WTC11 (cell line): ENCODE measurements around the gene ANTXR2. TPM values are rescaled to one million over a fixed set of nuclear protein-coding genes. Genes with fewer than 3 reads are reported as not detected.

Source experiments
- ATAC-seq: fragments of 200-7000 bp; cut with Tn5 transposase; 2 replicates; pipeline ENCODE4 v1.10.0; 2021; ENCODE audit warnings: mild to moderate bottlenecking, moderate library complexity
- CTCF ChIA-PET: fragments of 300-600 bp; sonication (Branson Sonifier 250); formaldehyde crosslinking; loops from one replicate; lab custom pipeline; 2021; ENCODE audit warnings: antibody characterized with exemption; lab: Charles Lee
- POLR2A ChIA-PET: fragments of 350-600 bp; sonication (Branson Sonifier 250); formaldehyde crosslinking; loops from one replicate; lab custom pipeline; 2021; ENCODE audit warnings: antibody characterized with exemption; lab: Charles Lee
- DNase-seq: peaks from one replicate; pipeline ENCODE4 v3.0.0; 2021; ENCODE audit warnings: low spot score
- H3K27ac Mint-ChIP-seq: 2 replicates; pipeline ENCODE4 v1.8.0; 2021; ENCODE audit warnings: mixed read lengths
- H3K27me3 Mint-ChIP-seq: 2 replicates; pipeline ENCODE4 v1.8.0; 2021; ENCODE audit warnings: low read depth, mild to moderate bottlenecking, moderate library complexity, mixed read lengths
- H3K36me3 Mint-ChIP-seq: 2 replicates; pipeline ENCODE4 v1.8.0; 2021; ENCODE audit warnings: mixed read lengths
- H3K4me1 Mint-ChIP-seq: 2 replicates; pipeline ENCODE4 v1.8.0; 2022; ENCODE audit warnings: mixed read lengths
- H3K4me3 Mint-ChIP-seq: 2 replicates; pipeline ENCODE4 v1.8.0; 2021; ENCODE audit warnings: mild to moderate bottlenecking, moderate library complexity, mixed read lengths
- H3K9me3 Mint-ChIP-seq: 2 replicates; pipeline ENCODE4 v1.8.0; 2021; ENCODE audit warnings: mixed read lengths
- ATF1 ChIP-seq: sonication (generic); formaldehyde crosslinking; IDR thresholded peaks from 2 replicates; pipeline ENCODE4 v1.8.1; 2023; ENCODE audit warnings: mild to moderate bottlenecking, moderate library complexity, missing genetic modification reagents
- ATF3 ChIP-seq: sonication (generic); formaldehyde crosslinking; conservative IDR thresholded peaks from 2 replicates; pipeline ENCODE4 v1.8.1; 2022; ENCODE audit warnings: mild to moderate bottlenecking, missing genetic modification reagents
- CREB1 ChIP-seq: sonication (generic); formaldehyde crosslinking; IDR thresholded peaks from 2 replicates; pipeline ENCODE4 v1.8.0; 2023; ENCODE audit warnings: mild to moderate bottlenecking, missing genetic modification reagents
- EMX1 ChIP-seq: fragments of 250-450 bp; sonication (Bioruptor Pico); IDR thresholded peaks from 2 replicates; pipeline ENCODE4 v1.8.0; 2021; ENCODE audit warnings: mild to moderate bottlenecking
- GRHL2 ChIP-seq: fragments of 250-450 bp; sonication (Bioruptor Pico); IDR thresholded peaks from 2 replicates; pipeline ENCODE4 v1.8.0; 2022; ENCODE audit warnings: mild to moderate bottlenecking, moderate library complexity; ENCODE audit not compliant: insufficient replicate concordance, severe bottlenecking
- MXD4 ChIP-seq: fragments of 250-450 bp; sonication (Bioruptor Pico); IDR thresholded peaks from 2 replicates; pipeline ENCODE4 v1.8.0; 2021; ENCODE audit warnings: mild to moderate bottlenecking, moderate library complexity, borderline replicate concordance
- MYBL2 ChIP-seq: sonication (generic); formaldehyde crosslinking; IDR thresholded peaks from 2 replicates; pipeline ENCODE4 v1.8.1; 2023; ENCODE audit warnings: mild to moderate bottlenecking, moderate library complexity, missing genetic modification reagents
- NFE2L1 ChIP-seq: sonication (generic); formaldehyde crosslinking; IDR thresholded peaks from 2 replicates; pipeline ENCODE4 v1.8.1; 2023; ENCODE audit warnings: missing genetic modification reagents
- NFYB ChIP-seq: sonication (generic); formaldehyde crosslinking; conservative IDR thresholded peaks from 2 replicates; pipeline ENCODE4 v1.8.0; 2022; ENCODE audit warnings: low read depth, missing genetic modification reagents
- NR1H2 ChIP-seq: sonication (generic); formaldehyde crosslinking; IDR thresholded peaks from 2 replicates; pipeline ENCODE4 v1.9.0; 2021; ENCODE audit warnings: mild to moderate bottlenecking, moderate library complexity, missing genetic modification reagents
- RELA ChIP-seq: sonication (generic); formaldehyde crosslinking; IDR thresholded peaks from 2 replicates; pipeline ENCODE4 v1.8.1; 2022; ENCODE audit warnings: missing genetic modification reagents, mild to moderate bottlenecking, borderline replicate concordance
- SMAD4 ChIP-seq: sonication (generic); formaldehyde crosslinking; IDR thresholded peaks from 2 replicates; pipeline ENCODE4 v1.8.0; 2022; ENCODE audit warnings: mild to moderate bottlenecking, missing genetic modification reagents
- SOX15 ChIP-seq: fragments of 250-450 bp; sonication (Bioruptor Pico); IDR thresholded peaks from 2 replicates; pipeline ENCODE4 v1.9.0; 2021; ENCODE audit warnings: mild to moderate bottlenecking
- STAT6 ChIP-seq: sonication (generic); formaldehyde crosslinking; conservative IDR thresholded peaks from 2 replicates; pipeline ENCODE4 v1.8.1; 2023; ENCODE audit warnings: mild to moderate bottlenecking, low read depth, missing genetic modification reagents, moderate library complexity
- ZNF121 ChIP-seq: sonication (generic); formaldehyde crosslinking; IDR thresholded peaks from 2 replicates; pipeline ENCODE4 v1.8.0; 2023; ENCODE audit warnings: missing genetic modification reagents
- ZNF232 ChIP-seq: sonication (generic); formaldehyde crosslinking; IDR thresholded peaks from 2 replicates; pipeline ENCODE4 v1.8.0; 2022; ENCODE audit warnings: mild to moderate bottlenecking, missing genetic modification reagents
- ZNF416 ChIP-seq: fragments of 250-450 bp; sonication (Bioruptor Pico); IDR thresholded peaks from 2 replicates; pipeline ENCODE4 v1.9.0; 2021; ENCODE audit warnings: mild to moderate bottlenecking, inconsistent platforms
- ZNF423 ChIP-seq: fragments of 250-450 bp; sonication (Bioruptor Pico); IDR thresholded peaks from 2 replicates; pipeline ENCODE4 v2.1.2; 2022; ENCODE audit warnings: mild to moderate bottlenecking, moderate library complexity
- total RNA-seq: library from RNA; stranded (reverse); gene quantifications from 3 replicates; pipeline ENCODE4 v1.2.3, GENCODE V29; 2021
- TF ChIP-seq, protein P1 (sequence below): fragments of 200-600 bp; IDR thresholded peaks from 2 replicates; pipeline ENCODE4 v1.8.0; 2022; ENCODE audit warnings: antibody characterized with exemption
- TF ChIP-seq, protein P2 (sequence below): sonication (generic); formaldehyde crosslinking; IDR thresholded peaks from 2 replicates; pipeline ENCODE4 v1.8.0; 2022; ENCODE audit warnings: mild to moderate bottlenecking, missing genetic modification reagents
- TF ChIP-seq, protein P3 (sequence below): sonication (generic); formaldehyde crosslinking; IDR thresholded peaks from 2 replicates; pipeline ENCODE4 v1.8.1; 2023; ENCODE audit warnings: mild to moderate bottlenecking, moderate library complexity, missing genetic modification reagents
- TF ChIP-seq, protein P4 (sequence below): fragments of 250-450 bp; sonication (Bioruptor Pico); IDR thresholded peaks from 2 replicates; pipeline ENCODE4 v1.9.0; 2021; ENCODE audit warnings: mild to moderate bottlenecking

The ANTXR2 gene
- total RNA-seq, 1 experiment from 2014 or later = 9.9 TPM

- POLR2A ChIA-PET = no interaction called here
- Mint-ChIP-seq H3K4me1 (peaks cover 7% of the 10 kb centered on the region; the same call in 1 of the 2 replicates), H3K27me3 (no peaks in the 10 kb centered on the region), H3K9me3 (no peaks in the 10 kb centered on the region), H3K36me3 (no peaks in the 10 kb centered on the region), H3K27ac (no peak overlapping the region), H3K4me3 (no peak overlapping the region)
- CTCF ChIA-PET = interaction anchor here (0.6 to 1.4 kb wide), 3 partner anchors 15 to 156 kb away, joined by 3 to 4 read pairs (median 4); partner anchors contain the start of gene ANTXR2
- TF ChIP-seq ZNF416 (no peak), NR1H2 (CRISPR knock-in tag) (no peak), NFE2L1 (CRISPR knock-in tag) (0 out of 2 replicates have a peak, but pooled peaks have one; percentile 25), RELA (no peak)
- TF ChIP-seq, protein P1, sequence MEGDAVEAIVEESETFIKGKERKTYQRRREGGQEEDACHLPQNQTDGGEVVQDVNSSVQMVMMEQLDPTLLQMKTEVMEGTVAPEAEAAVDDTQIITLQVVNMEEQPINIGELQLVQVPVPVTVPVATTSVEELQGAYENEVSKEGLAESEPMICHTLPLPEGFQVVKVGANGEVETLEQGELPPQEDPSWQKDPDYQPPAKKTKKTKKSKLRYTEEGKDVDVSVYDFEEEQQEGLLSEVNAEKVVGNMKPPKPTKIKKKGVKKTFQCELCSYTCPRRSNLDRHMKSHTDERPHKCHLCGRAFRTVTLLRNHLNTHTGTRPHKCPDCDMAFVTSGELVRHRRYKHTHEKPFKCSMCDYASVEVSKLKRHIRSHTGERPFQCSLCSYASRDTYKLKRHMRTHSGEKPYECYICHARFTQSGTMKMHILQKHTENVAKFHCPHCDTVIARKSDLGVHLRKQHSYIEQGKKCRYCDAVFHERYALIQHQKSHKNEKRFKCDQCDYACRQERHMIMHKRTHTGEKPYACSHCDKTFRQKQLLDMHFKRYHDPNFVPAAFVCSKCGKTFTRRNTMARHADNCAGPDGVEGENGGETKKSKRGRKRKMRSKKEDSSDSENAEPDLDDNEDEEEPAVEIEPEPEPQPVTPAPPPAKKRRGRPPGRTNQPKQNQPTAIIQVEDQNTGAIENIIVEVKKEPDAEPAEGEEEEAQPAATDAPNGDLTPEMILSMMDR = peak; percentile 65
- ATAC-seq = peak; percentile 99
- DNase-seq = peak; percentile 73
Observed at GRCh38 chr4:79917246-79917645, 155.8 kb downstream of the ANTXR2 start.

GRCh38 chr4:79915246-79915645 is 157.8 kb downstream of the ANTXR2 start:
- H3K9me3 Mint-ChIP-seq = no peaks in the 10 kb centered on the region
- DNase-seq = no peak
- no peaks in the 10 kb centered on the region for H3K36me3 Mint-ChIP-seq
- ATAC-seq = no peak
- no peak overlapping the region for H3K4me3 Mint-ChIP-seq
- no peaks in the 10 kb centered on the region for H3K27me3 Mint-ChIP-seq
- ChIA-PET CTCF (no interaction called here), POLR2A (no interaction called here)
- H3K4me1 Mint-ChIP-seq = 0 out of 2 replicates have a peak, but pooled peaks cover 3% of the 10 kb centered on the region
- TF ChIP-seq EMX1 (CRISPR knock-in tag) = no peak
- TF ChIP-seq ZNF232 = no peak
- no peak for TF ChIP-seq ZNF423 (CRISPR knock-in tag)
- TF ChIP-seq ZNF121 (CRISPR knock-in tag) = no peak
- no peak for TF ChIP-seq MXD4
- TF ChIP-seq, protein P2, sequence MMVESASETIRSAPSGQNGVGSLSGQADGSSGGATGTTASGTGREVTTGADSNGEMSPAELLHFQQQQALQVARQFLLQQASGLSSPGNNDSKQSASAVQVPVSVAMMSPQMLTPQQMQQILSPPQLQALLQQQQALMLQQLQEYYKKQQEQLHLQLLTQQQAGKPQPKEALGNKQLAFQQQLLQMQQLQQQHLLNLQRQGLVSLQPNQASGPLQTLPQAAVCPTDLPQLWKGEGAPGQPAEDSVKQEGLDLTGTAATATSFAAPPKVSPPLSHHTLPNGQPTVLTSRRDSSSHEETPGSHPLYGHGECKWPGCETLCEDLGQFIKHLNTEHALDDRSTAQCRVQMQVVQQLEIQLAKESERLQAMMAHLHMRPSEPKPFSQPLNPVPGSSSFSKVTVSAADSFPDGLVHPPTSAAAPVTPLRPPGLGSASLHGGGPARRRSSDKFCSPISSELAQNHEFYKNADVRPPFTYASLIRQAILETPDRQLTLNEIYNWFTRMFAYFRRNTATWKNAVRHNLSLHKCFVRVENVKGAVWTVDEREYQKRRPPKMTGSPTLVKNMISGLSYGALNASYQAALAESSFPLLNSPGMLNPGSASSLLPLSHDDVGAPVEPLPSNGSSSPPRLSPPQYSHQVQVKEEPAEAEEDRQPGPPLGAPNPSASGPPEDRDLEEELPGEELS = no peak
- TF ChIP-seq, protein P3, sequence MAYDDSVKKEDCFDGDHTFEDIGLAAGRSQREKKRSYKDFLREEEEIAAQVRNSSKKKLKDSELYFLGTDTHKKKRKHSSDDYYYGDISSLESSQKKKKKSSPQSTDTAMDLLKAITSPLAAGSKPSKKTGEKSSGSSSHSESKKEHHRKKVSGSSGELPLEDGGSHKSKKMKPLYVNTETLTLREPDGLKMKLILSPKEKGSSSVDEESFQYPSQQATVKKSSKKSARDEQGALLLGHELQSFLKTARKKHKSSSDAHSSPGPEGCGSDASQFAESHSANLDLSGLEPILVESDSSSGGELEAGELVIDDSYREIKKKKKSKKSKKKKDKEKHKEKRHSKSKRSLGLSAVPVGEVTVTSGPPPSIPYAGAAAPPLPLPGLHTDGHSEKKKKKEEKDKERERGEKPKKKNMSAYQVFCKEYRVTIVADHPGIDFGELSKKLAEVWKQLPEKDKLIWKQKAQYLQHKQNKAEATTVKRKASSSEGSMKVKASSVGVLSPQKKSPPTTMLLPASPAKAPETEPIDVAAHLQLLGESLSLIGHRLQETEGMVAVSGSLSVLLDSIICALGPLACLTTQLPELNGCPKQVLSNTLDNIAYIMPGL (CRISPR knock-in tag) = no peak
- no peak for TF ChIP-seq NFYB (CRISPR knock-in tag)
- TF ChIP-seq ATF3 (CRISPR knock-in tag) = no peak
- TF ChIP-seq CREB1 = no peak
- no peak for TF ChIP-seq SMAD4
- TF ChIP-seq ATF1 (CRISPR knock-in tag) = no peak
- TF ChIP-seq STAT6 (CRISPR knock-in tag) = no peak
- TF ChIP-seq MYBL2 (CRISPR knock-in tag) = no peak
- TF ChIP-seq, protein P4, sequence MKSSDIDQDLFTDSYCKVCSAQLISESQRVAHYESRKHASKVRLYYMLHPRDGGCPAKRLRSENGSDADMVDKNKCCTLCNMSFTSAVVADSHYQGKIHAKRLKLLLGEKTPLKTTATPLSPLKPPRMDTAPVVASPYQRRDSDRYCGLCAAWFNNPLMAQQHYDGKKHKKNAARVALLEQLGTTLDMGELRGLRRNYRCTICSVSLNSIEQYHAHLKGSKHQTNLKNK (CRISPR knock-in tag) = no peak
- TF ChIP-seq SOX15 = no peak
- TF ChIP-seq GRHL2 (CRISPR knock-in tag) = no peak
- H3K27ac Mint-ChIP-seq = no peak overlapping the region
